Trophoblast cell (in vitro differentiated cells and primary cell): ENCODE measurements around the gene TTC28.

ENCODE experiments used
- DNase-seq, 2 donors: peaks; one replicate each; pipeline ENCODE4 v3.0.0-alpha.2; 2016
- H2AFZ ChIP-seq: 2 replicates; pipeline ENCODE4 v1.6.1; 2013; ENCODE audit warnings: low read length, moderate library complexity, mild to moderate bottlenecking; ENCODE audit not compliant: insufficient read depth, poor library complexity
- H2AK5ac ChIP-seq: 2 replicates; pipeline ENCODE4 v1.6.1; 2013; ENCODE audit warnings: mild to moderate bottlenecking, low read length
- H2BK120ac ChIP-seq: 2 replicates; pipeline ENCODE4 v1.6.1; 2013; ENCODE audit warnings: low read length, mild to moderate bottlenecking, moderate library complexity; ENCODE audit not compliant: insufficient read depth, poor library complexity
- H2BK12ac ChIP-seq: 2 replicates; pipeline ENCODE4 v1.6.1; 2013; ENCODE audit warnings: mild to moderate bottlenecking, low read length, moderate library complexity
- H2BK5ac ChIP-seq: 2 replicates; pipeline ENCODE4 v1.6.1; 2013; ENCODE audit warnings: low read length, low read depth, moderate library complexity, mild to moderate bottlenecking; ENCODE audit not compliant: poor library complexity
- H3K14ac ChIP-seq: 2 replicates; pipeline ENCODE4 v1.6.1; 2013; ENCODE audit warnings: mild to moderate bottlenecking, low read length
- H3K18ac ChIP-seq: 2 replicates; pipeline ENCODE4 v1.6.1; 2013; ENCODE audit warnings: mild to moderate bottlenecking, low read length
- H3K23ac ChIP-seq: 2 replicates; pipeline ENCODE4 v1.6.1; 2013; ENCODE audit warnings: low read length
- H3K27ac ChIP-seq: 2 replicates; pipeline ENCODE4 v1.5.1; 2013; ENCODE audit warnings: low read depth, mild to moderate bottlenecking, inconsistent platforms, low read length, moderate library complexity
- H3K27me3 ChIP-seq: 2 replicates; pipeline ENCODE4 v1.6.1; 2013; ENCODE audit warnings: inconsistent platforms, mild to moderate bottlenecking, low read length, moderate library complexity; ENCODE audit not compliant: insufficient read depth
- H3K36me3 ChIP-seq, 2 experiments: 1 replicate in 1 of 2; 2 replicates in 1 of 2; pipeline ENCODE4 v1.6.1; 2013; ENCODE audit warnings: low read length in 2 of 2, mild to moderate bottlenecking in 2 of 2, moderate library complexity in 1 of 2; ENCODE audit not compliant: insufficient read depth in 2 of 2, control insufficient read depth in 1 of 2
- H3K4ac ChIP-seq: 2 replicates; pipeline ENCODE4 v1.6.1; 2013; ENCODE audit warnings: low read depth, mild to moderate bottlenecking, low read length, moderate library complexity
- H3K4me1 ChIP-seq, 2 experiments: 1 replicate in 1 of 2; 2 replicates in 1 of 2; pipeline ENCODE4 v1.6.1; 2013; ENCODE audit warnings: low read length in 2 of 2, mild to moderate bottlenecking in 2 of 2, moderate library complexity in 1 of 2; ENCODE audit not compliant: insufficient read depth in 2 of 2, control insufficient read depth in 1 of 2
- H3K4me2 ChIP-seq: 2 replicates; pipeline ENCODE4 v1.6.1; 2013; ENCODE audit warnings: inconsistent platforms, mild to moderate bottlenecking, low read length, moderate library complexity
- H3K4me3 ChIP-seq: 2 replicates; pipeline ENCODE4 v1.5.1; 2013; ENCODE audit warnings: mild to moderate bottlenecking, low read depth, low read length, inconsistent platforms
- H3K79me1 ChIP-seq: one replicate; pipeline ENCODE4 v1.6.1; 2013; ENCODE audit warnings: low read length
- H3K79me2 ChIP-seq: 2 replicates; pipeline ENCODE4 v1.6.1; 2013; ENCODE audit warnings: low read length, mild to moderate bottlenecking; ENCODE audit not compliant: control insufficient read depth, insufficient read depth, poor library complexity
- H3K9ac ChIP-seq: 2 replicates; pipeline ENCODE4 v1.6.1; 2013; ENCODE audit warnings: mild to moderate bottlenecking, low read length
- H3K9me3 ChIP-seq: 2 replicates; pipeline ENCODE4 v1.6.1; 2013; ENCODE audit warnings: low read depth, mild to moderate bottlenecking, control low read depth, inconsistent platforms, low read length; ENCODE audit not compliant: insufficient read depth
- H4K12ac ChIP-seq: 2 replicates; pipeline ENCODE4 v1.6.1; 2013; ENCODE audit warnings: low read depth, mild to moderate bottlenecking, low read length, moderate library complexity
- H4K8ac ChIP-seq: 2 replicates; pipeline ENCODE4 v1.6.1; 2013; ENCODE audit warnings: low read depth, mild to moderate bottlenecking, low read length, moderate library complexity
- H4K91ac ChIP-seq: one replicate; pipeline ENCODE4 v1.6.1; 2013; ENCODE audit warnings: low read depth, mild to moderate bottlenecking, low read length, moderate library complexity
- WGBS: extraction: QIAGEN DNeasy Blood & Tissue Kit; methylation state at CpG from one replicate; pipeline ENCODE4 v1.1.7; 2013; ENCODE audit warnings: missing lambda C conversion rate; ENCODE audit not compliant: insufficient read length, insufficient coverage; ENCODE audit errors: extremely low coverage; 5-methylcytosine and 5-hydroxymethylcytosine counted together

The TTC28 gene

DNA sequence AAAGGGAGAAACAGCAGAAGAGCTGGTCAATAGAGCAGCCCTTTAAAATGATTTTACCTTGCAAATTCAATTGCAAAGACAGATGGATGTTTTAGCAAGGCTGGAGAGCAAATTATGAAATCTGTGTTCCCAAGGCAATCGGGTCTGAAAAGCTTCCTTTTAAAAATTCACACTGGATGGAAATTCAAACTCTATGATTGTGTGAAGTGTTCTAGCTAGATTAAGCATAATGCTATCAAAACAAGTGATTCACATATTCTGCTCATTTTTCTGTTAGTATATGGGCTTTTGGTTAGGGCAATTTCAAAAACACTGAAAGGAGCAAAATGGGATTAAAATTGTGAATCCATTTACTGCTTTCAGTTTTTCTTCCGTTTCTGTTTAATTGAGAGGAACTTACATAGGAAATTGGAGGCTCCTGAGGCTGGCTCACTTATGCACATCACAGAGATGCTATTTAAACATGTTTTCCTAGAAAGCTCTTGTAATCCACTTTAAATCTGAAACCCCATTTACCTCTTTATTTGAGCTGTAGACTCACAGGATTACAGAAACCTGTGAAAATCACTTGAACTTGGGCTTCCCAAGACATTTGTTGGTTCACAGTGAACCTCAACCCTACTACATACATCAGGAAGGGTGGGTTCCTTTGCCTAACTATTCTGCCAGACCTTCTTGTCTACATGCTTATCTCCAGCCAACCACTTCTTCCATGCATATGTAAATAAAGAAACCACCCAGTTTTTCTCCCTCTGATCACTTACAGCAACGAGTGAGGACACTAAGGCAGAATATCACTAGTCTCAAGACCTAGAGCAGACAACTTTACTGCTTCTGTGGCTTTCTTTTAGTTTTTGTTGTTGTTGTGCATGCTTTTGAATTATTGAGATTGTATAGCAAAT lies 558.7 kb downstream of the TTC28 start:
- Histone ChIP-seq H3K9me3 (no peaks in the 10 kb centered on the region), H2BK5ac (no peak overlapping the region), H3K79me2 (no peaks in the 10 kb centered on the region), H3K36me3 (no peaks in the 10 kb centered on the region), H3K27me3 (no peaks in the 10 kb centered on the region), H2AFZ (no peak overlapping the region), H3K14ac (no peak overlapping the region), H2BK120ac (no peak overlapping the region), H4K8ac (no peak overlapping the region), H3K27ac (no peak overlapping the region), H3K9ac (no peak overlapping the region), H4K12ac (no peak overlapping the region), H2AK5ac (no peak overlapping the region), H3K4me2 (no peak overlapping the region), H4K91ac (no peak overlapping the region), H3K18ac (no peak overlapping the region), H3K23ac (no peak overlapping the region), H3K4me3 (no peak overlapping the region), H3K4ac (no peak overlapping the region), H3K4me1 (peaks cover 5 to 11% of the 10 kb centered on the region in 2 experiments), H3K79me1 (peaks cover 7% of the 10 kb centered on the region), H2BK12ac (no peak overlapping the region)
- no peak for DNase-seq
- WGBS, result no CpG with 5 or more reads among the region's 3 CpGs

DNA sequence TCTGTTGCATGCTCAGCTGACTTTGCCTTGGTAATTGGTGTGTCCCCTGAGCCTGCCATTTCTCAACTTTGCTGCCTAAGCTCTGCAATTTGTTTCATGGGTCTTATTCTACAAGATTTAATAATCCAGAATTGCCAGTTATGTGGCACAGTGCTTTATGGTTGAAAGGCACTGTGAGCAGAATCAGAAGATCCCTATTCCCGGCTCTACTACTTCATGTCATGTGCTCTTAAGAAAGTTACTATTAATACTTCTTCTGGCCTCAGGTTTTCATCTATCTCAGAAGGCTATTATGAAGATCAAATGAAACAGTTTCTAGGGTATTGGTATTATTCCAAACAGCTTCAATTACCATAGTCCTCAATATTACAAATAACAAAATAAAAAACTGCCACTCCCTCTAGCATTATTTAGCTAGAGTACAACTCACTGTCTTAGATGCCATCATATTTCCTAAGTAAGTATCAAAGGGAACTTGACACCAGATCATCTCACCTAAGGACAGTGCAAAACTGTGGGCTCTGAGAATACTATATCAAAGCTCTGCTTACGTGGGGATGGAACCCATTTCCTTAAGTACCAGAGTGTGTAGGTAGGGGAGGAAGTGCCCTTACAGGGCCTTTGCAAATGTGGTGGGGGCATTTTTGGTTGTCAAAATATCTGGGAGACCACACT lies 560.5 kb downstream of the TTC28 start:
- Histone ChIP-seq H3K4me3 (no peak overlapping the region), H3K27ac (no peak overlapping the region), H3K27me3 (no peaks in the 10 kb centered on the region), H2AK5ac (no peak overlapping the region), H2BK5ac (no peak overlapping the region), H2BK120ac (no peak overlapping the region), H3K79me1 (peaks cover 7% of the 10 kb centered on the region), H3K4me2 (no peak overlapping the region), H4K91ac (no peak overlapping the region), H3K9me3 (no peaks in the 10 kb centered on the region), H2BK12ac (no peak overlapping the region), H3K36me3 (no peaks in the 10 kb centered on the region), H4K8ac (no peak overlapping the region), H3K4ac (no peak overlapping the region), H2AFZ (no peak overlapping the region), H4K12ac (no peak overlapping the region), H3K14ac (no peak overlapping the region), H3K79me2 (no peaks in the 10 kb centered on the region), H3K4me1 (peaks cover 6 to 12% of the 10 kb centered on the region in 2 experiments), H3K9ac (no peak overlapping the region), H3K23ac (no peak overlapping the region), H3K18ac (no peak overlapping the region)
- DNase-seq, result no peak
- no CpG with 5 or more reads among the region's 2 CpGs for WGBS

DNA sequence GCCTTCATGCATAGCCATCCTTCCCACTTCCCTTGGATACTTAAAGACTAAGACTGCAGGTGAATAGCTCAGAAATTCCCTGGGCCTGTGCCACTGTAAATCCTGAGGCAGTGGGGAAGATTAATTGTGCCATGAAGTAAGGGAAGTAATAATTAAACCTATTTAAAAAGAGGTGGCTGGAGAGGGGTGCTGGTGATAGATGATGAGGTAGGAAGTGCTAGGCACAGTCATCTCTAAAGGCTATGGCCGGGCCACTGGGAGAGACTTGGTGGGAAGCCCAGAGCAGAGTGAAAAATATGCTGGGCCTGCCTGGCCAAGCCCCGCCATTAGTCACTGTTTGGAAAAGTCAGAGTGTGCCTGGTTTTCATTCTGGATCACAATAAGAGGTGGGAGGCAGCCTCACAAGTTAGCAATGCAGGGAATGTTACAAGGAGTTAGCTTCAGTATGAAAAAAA lies 563.4 kb downstream of the TTC28 start:
- peak; percentile 45 to 55 for DNase-seq
- no CpG with 5 or more reads among the region's 2 CpGs for WGBS
- Histone ChIP-seq H3K4ac (no peak overlapping the region), H3K4me2 (no peak overlapping the region), H3K4me1 (peaks cover 9 to 17% of the 10 kb centered on the region in 2 experiments), H4K91ac (peak overlapping the region; percentile 25), H2AFZ (no peak overlapping the region), H3K27me3 (no peaks in the 10 kb centered on the region), H3K23ac (no peak overlapping the region), H3K18ac (peak overlapping the region; percentile 48), H3K14ac (no peak overlapping the region), H2BK5ac (peak overlapping the region; percentile 42), H2BK120ac (no peak overlapping the region), H3K9me3 (no peaks in the 10 kb centered on the region), H4K12ac (no peak overlapping the region), H3K36me3 (no peaks in the 10 kb centered on the region), H3K4me3 (no peak overlapping the region), H2BK12ac (peak overlapping the region; percentile 48), H3K79me1 (peaks cover 7% of the 10 kb centered on the region), H2AK5ac (peak overlapping the region; percentile 18), H4K8ac (peak overlapping the region; percentile 1), H3K9ac (no peak overlapping the region), H3K27ac (peak overlapping the region; percentile 16), H3K79me2 (no peaks in the 10 kb centered on the region)

- no peak overlapping the region for H3K4ac ChIP-seq
- H3K18ac ChIP-seq, result no peak overlapping the region
- no peak overlapping the region for H4K8ac ChIP-seq
- no peak overlapping the region for H3K4me2 ChIP-seq
- H3K27me3 ChIP-seq, result no peaks in the 10 kb centered on the region
- no peak overlapping the region for H3K14ac ChIP-seq
- peaks cover 9 to 17% of the 10 kb centered on the region in 2 experiments for H3K4me1 ChIP-seq
- WGBS, result no CpG with 5 or more reads among the region's 4 CpGs
- no peak overlapping the region for H4K12ac ChIP-seq
- no peak overlapping the region for H3K23ac ChIP-seq
- no peaks in the 10 kb centered on the region for H3K9me3 ChIP-seq
- no peak overlapping the region for H3K4me3 ChIP-seq
- no peaks in the 10 kb centered on the region for H3K79me2 ChIP-seq
- no peak overlapping the region for H2BK120ac ChIP-seq
- DNase-seq, result no peak
- H4K91ac ChIP-seq, result no peak overlapping the region
- H2AFZ ChIP-seq, result no peak overlapping the region
- no peaks in the 10 kb centered on the region for H3K36me3 ChIP-seq
- no peak overlapping the region for H2AK5ac ChIP-seq
- H3K9ac ChIP-seq, result no peak overlapping the region
- no peak overlapping the region for H2BK5ac ChIP-seq
- no peak overlapping the region for H3K27ac ChIP-seq
- H3K79me1 ChIP-seq, result peaks cover 7% of the 10 kb centered on the region
- H2BK12ac ChIP-seq, result no peak overlapping the region
These were observed 564.2 kb downstream of the TTC28 start for GRCh38 chr22:28115426-28115825.
